ENCODE measurements around the gene CBX4. TPM values are rescaled to one million over a fixed set of nuclear protein-coding genes. Genes with fewer than 3 reads are reported as not detected.

Gene CBX4
- total and polyA plus RNA-seq, 7 experiments from 2014 or later = 4.0 to 134 (median 78.3) TPM

GRCh38 chr17:79875511-79875910 is 36.3 kb upstream of the CBX4 start:
- DNase-seq (no peak), ATAC-seq (no peak)
- no peak overlapping the region for H3K4me3 ChIP-seq (ENCODE audit: low read length)
- ChIA-PET POLR2A (no interaction called here), CTCF (interaction anchor here (1.0 kb wide), 1 partner anchor 35 kb away, joined by 3 read pairs; no protein-coding TSS in a partner anchor)
- no peaks in the 10 kb centered on the region for H3K36me3 Mint-ChIP-seq
- H3K4me3 Mint-ChIP-seq = no peak overlapping the region
- no peaks in the 10 kb centered on the region for H3K27me3 ChIP-seq (ENCODE audit: control insufficient read depth in 2 of 2, insufficient read depth in 2 of 2, low read length in 2 of 2)
- no peak overlapping the region for H3K27ac Mint-ChIP-seq
- H3K4me1 ChIP-seq (ENCODE audit: control insufficient read depth in 2 of 2, insufficient read depth in 2 of 2, low read length in 2 of 2) = no peaks in the 10 kb centered on the region
- H3K27me3 Mint-ChIP-seq = peaks cover 0 to 38% (median 4%) of the 10 kb centered on the region in 5 donors
- H3K36me3 ChIP-seq (ENCODE audit: control insufficient read depth in 2 of 3, insufficient read depth in 3 of 3, low read length in 3 of 3) = no peaks in the 10 kb centered on the region
- no peaks in the 10 kb centered on the region for H3K9me3 Mint-ChIP-seq
- peaks cover 0 to 15% (median 5%) of the 10 kb centered on the region in 7 donors for H3K4me1 Mint-ChIP-seq
- no peaks in the 10 kb centered on the region for H3K9me3 ChIP-seq (ENCODE audit: control insufficient read depth in 2 of 3, low read length in 3 of 3)
- intact Hi-C loops (cut with micrococcal nuclease) = no loop called here
- H3K27ac ChIP-seq (ENCODE audit: low read depth, low read length) = no peak overlapping the region

DNA sequence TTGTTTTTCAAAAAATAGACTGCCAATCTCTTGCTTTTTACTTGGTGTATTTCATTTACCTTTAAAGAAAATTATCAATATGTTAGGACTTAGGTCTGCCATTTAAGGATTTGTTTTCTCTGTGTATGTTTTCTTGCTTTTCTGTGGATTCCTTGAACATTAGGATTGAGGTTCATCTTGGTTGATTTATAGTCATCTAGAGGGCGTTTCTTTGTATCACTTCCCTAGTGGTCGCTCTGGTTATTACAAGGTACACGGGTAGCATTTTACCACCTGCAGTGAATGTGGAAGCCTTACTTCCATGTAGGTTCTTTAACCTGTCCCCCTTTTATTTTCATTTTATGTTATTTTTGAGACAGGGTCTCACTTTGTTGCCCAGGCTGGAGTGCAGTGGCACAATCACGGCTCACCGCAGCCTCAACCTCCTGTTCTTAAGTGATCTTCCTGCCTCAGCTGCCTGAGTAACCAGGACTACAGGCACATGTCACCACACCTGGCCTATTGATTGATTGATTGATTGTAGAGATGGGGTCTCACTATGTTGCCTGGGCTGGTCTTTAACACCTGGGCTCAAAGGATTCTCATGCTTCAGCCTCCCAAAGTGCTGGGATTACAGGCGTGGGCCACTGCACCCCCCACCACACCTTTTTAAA is 35.2 kb upstream of the CBX4 start:
- Mint-ChIP-seq H3K27ac (no peak overlapping the region), H3K36me3 (no peaks in the 10 kb centered on the region), H3K4me1 (peaks cover 0 to 15% (median 5%) of the 10 kb centered on the region in 7 donors), H3K4me3 (no peak overlapping the region), H3K27me3 (peaks cover 0 to 35% (median 4%) of the 10 kb centered on the region in 5 donors), H3K9me3 (no peaks in the 10 kb centered on the region)
- H3K27me3 ChIP-seq (ENCODE audit: control insufficient read depth in 2 of 2, insufficient read depth in 2 of 2, low read length in 2 of 2) = no peaks in the 10 kb centered on the region
- ChIA-PET CTCF (interaction anchor here (1.0 kb wide), 1 partner anchor 34 kb away, joined by 3 read pairs; no protein-coding TSS in a partner anchor), POLR2A (no interaction called here)
- H3K9me3 ChIP-seq (ENCODE audit: control insufficient read depth in 2 of 3, low read length in 3 of 3) = no peaks in the 10 kb centered on the region
- intact Hi-C loops (cut with micrococcal nuclease) = no loop called here
- ATAC-seq (peak; percentile 69), DNase-seq (peak in 5 of 9 donors; percentile 26 to 60 (median 38))
- no peak overlapping the region for H3K27ac ChIP-seq (ENCODE audit: low read depth, low read length)
- no peak overlapping the region for H3K4me3 ChIP-seq (ENCODE audit: low read length)
- no peaks in the 10 kb centered on the region for H3K36me3 ChIP-seq (ENCODE audit: control insufficient read depth in 2 of 3, insufficient read depth in 3 of 3, low read length in 3 of 3)
- H3K4me1 ChIP-seq (ENCODE audit: control insufficient read depth in 2 of 2, insufficient read depth in 2 of 2, low read length in 2 of 2) = no peaks in the 10 kb centered on the region

GRCh38 chr17:79873583-79873982 is 34.3 kb upstream of the CBX4 start:
- DNase-seq (no peak), ATAC-seq (no peak)
- no peaks in the 10 kb centered on the region for H3K36me3 ChIP-seq (ENCODE audit: control insufficient read depth in 2 of 3, insufficient read depth in 3 of 3, low read length in 3 of 3)
- Mint-ChIP-seq H3K27me3 (peaks cover 0 to 29% (median 4%) of the 10 kb centered on the region in 5 donors), H3K36me3 (no peaks in the 10 kb centered on the region), H3K27ac (no peak overlapping the region), H3K9me3 (no peaks in the 10 kb centered on the region), H3K4me1 (peaks cover 0 to 15% (median 5%) of the 10 kb centered on the region in 7 donors), H3K4me3 (no peak overlapping the region)
- H3K4me1 ChIP-seq (ENCODE audit: control insufficient read depth in 2 of 2, insufficient read depth in 2 of 2, low read length in 2 of 2) = no peaks in the 10 kb centered on the region
- ChIA-PET POLR2A (no interaction called here), CTCF (no interaction called here)
- no peak overlapping the region for H3K4me3 ChIP-seq (ENCODE audit: low read length)
- no peaks in the 10 kb centered on the region for H3K27me3 ChIP-seq (ENCODE audit: control insufficient read depth in 2 of 2, insufficient read depth in 2 of 2, low read length in 2 of 2)
- intact Hi-C loops (cut with micrococcal nuclease) = no loop called here
- no peaks in the 10 kb centered on the region for H3K9me3 ChIP-seq (ENCODE audit: control insufficient read depth in 2 of 3, low read length in 3 of 3)
- H3K27ac ChIP-seq (ENCODE audit: low read depth, low read length) = no peak overlapping the region

DNA sequence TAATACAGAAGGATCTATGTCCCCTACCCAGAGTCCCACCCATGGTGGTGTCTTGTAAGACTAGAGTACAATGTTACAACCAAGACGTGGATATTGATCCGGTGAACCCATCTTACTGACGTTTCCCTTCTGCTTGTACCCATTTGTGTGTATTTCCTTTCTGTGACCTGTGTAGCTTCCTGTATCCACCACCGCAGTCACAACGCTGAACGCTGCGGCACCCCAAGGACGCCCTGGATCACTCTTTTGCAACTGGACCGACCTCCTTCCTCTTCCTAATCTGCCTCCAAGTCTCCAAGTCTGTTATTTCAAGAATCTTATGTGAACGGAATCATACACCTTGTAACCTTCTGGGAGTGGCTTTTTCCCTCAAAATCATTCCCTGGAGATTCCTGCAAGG is 33.5 kb upstream of the CBX4 start:
- no peaks in the 10 kb centered on the region for H3K9me3 Mint-ChIP-seq
- DNase-seq (no peak), ATAC-seq (no peak)
- H3K4me3 Mint-ChIP-seq = peak overlapping the region in 2 of 10 donors; percentile 2 to 27
- Histone ChIP-seq H3K36me3 (ENCODE audit: control insufficient read depth in 2 of 3, insufficient read depth in 3 of 3, low read length in 3 of 3) (no peaks in the 10 kb centered on the region), H3K9me3 (ENCODE audit: control insufficient read depth in 2 of 3, low read length in 3 of 3) (no peaks in the 10 kb centered on the region), H3K27ac (ENCODE audit: low read depth, low read length) (no peak overlapping the region), H3K4me1 (ENCODE audit: control insufficient read depth in 2 of 2, insufficient read depth in 2 of 2, low read length in 2 of 2) (no peaks in the 10 kb centered on the region), H3K4me3 (ENCODE audit: low read length) (no peak overlapping the region), H3K27me3 (ENCODE audit: control insufficient read depth in 2 of 2, insufficient read depth in 2 of 2, low read length in 2 of 2) (no peaks in the 10 kb centered on the region)
- ChIA-PET POLR2A (no interaction called here), CTCF (no interaction called here)
- H3K36me3 Mint-ChIP-seq = no peaks in the 10 kb centered on the region
- intact Hi-C loops (cut with micrococcal nuclease) = no loop called here
- peaks cover 0 to 23% (median 4%) of the 10 kb centered on the region in 5 donors for H3K27me3 Mint-ChIP-seq
- H3K4me1 Mint-ChIP-seq = peaks cover 0 to 15% (median 5%) of the 10 kb centered on the region in 7 donors
- peak overlapping the region in 1 of 9 donors; percentile 32 for H3K27ac Mint-ChIP-seq

GRCh38 chr17:79871131-79871530 is 31.9 kb upstream of the CBX4 start:
- Histone ChIP-seq H3K4me1 (ENCODE audit: control insufficient read depth in 2 of 2, insufficient read depth in 2 of 2, low read length in 2 of 2) (no peaks in the 10 kb centered on the region), H3K4me3 (ENCODE audit: low read length) (no peak overlapping the region), H3K27me3 (ENCODE audit: control insufficient read depth in 2 of 2, insufficient read depth in 2 of 2, low read length in 2 of 2) (no peaks in the 10 kb centered on the region), H3K27ac (ENCODE audit: low read depth, low read length) (no peak overlapping the region), H3K9me3 (ENCODE audit: control insufficient read depth in 2 of 3, low read length in 3 of 3) (no peaks in the 10 kb centered on the region), H3K36me3 (ENCODE audit: control insufficient read depth in 2 of 3, insufficient read depth in 3 of 3, low read length in 3 of 3) (no peaks in the 10 kb centered on the region)
- intact Hi-C loops (cut with micrococcal nuclease) = no loop called here
- H3K4me3 Mint-ChIP-seq = no peak overlapping the region
- ChIA-PET CTCF (no interaction called here), POLR2A (no interaction called here)
- peaks cover 0 to 24% (median 5%) of the 10 kb centered on the region in 7 donors for H3K4me1 Mint-ChIP-seq
- peaks cover 0 to 15% (median 4%) of the 10 kb centered on the region in 5 donors for H3K27me3 Mint-ChIP-seq
- H3K9me3 Mint-ChIP-seq = no peaks in the 10 kb centered on the region
- ATAC-seq (no peak), DNase-seq (no peak)
- H3K27ac Mint-ChIP-seq = no peak overlapping the region
- no peaks in the 10 kb centered on the region for H3K36me3 Mint-ChIP-seq

- H3K9me3 ChIP-seq (ENCODE audit: control insufficient read depth in 2 of 3, low read length in 3 of 3) = no peaks in the 10 kb centered on the region
- H3K27ac ChIP-seq (ENCODE audit: low read depth, low read length) = no peak overlapping the region
- Mint-ChIP-seq H3K4me1 (peaks cover 0 to 24% (median 5%) of the 10 kb centered on the region in 7 donors), H3K9me3 (no peaks in the 10 kb centered on the region), H3K36me3 (no peaks in the 10 kb centered on the region), H3K27ac (no peak overlapping the region), H3K4me3 (no peak overlapping the region), H3K27me3 (peaks cover 0 to 12% (median 4%) of the 10 kb centered on the region in 5 donors)
- intact Hi-C loops (cut with micrococcal nuclease) = no loop called here
- H3K4me3 ChIP-seq (ENCODE audit: low read length) = no peak overlapping the region
- no peaks in the 10 kb centered on the region for H3K4me1 ChIP-seq (ENCODE audit: control insufficient read depth in 2 of 2, insufficient read depth in 2 of 2, low read length in 2 of 2)
- ATAC-seq = no peak
- no peaks in the 10 kb centered on the region for H3K36me3 ChIP-seq (ENCODE audit: control insufficient read depth in 2 of 3, insufficient read depth in 3 of 3, low read length in 3 of 3)
- POLR2A ChIA-PET = no interaction called here
- DNase-seq = no peak
- CTCF ChIA-PET = no interaction called here
- no peaks in the 10 kb centered on the region for H3K27me3 ChIP-seq (ENCODE audit: control insufficient read depth in 2 of 2, insufficient read depth in 2 of 2, low read length in 2 of 2)
These were observed 31.3 kb upstream of the CBX4 start for GRCh38 chr17:79870540-79870939.
